ENCODE results near the gene ARHGAP6. TPM values are rescaled to one million over a fixed set of nuclear protein-coding genes. Genes with fewer than 3 reads are reported as not detected.
A peak's percentile ranks its signal among the peaks of the same experiment; 100 is the strongest.

Gene ARHGAP6
- total RNA-seq, 1 donor from 2014 or later = 4.9 TPM

DNA sequence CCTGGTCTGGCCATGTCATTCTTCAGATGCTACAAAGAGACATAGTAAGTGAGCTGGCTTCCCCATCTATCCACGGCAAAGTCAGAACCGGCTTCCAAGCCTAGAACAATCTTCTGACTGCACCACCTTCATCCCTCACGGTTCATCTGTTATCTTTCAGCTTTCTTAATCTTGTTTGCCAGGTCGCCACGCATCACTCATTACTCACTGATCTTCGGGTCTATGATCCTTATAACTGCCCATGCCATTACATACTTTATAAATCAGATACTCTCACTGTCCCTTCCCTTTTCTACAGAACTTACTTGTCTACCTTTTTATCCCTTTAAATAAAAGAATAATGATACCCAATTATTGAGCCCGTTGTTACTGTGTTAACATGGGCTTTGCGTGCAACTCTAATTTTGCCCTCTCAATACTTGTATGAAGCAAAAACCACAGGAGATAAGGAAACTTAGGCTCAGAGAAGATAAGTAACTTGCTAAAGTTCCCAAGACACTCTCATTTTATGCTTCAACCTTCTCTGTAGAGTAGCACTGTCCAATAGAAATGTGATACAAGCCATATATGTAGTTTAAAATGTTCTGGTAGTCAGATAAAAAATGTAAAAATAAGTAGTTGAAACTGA lies 200.8 kb downstream of the ARHGAP6 start:
- no peak overlapping the region for H3K4me3 ChIP-seq (ENCODE audit: low read depth, low read length)
- DNase-seq (ENCODE audit: low read depth) = no peak
- TF ChIP-seq, protein P1, sequence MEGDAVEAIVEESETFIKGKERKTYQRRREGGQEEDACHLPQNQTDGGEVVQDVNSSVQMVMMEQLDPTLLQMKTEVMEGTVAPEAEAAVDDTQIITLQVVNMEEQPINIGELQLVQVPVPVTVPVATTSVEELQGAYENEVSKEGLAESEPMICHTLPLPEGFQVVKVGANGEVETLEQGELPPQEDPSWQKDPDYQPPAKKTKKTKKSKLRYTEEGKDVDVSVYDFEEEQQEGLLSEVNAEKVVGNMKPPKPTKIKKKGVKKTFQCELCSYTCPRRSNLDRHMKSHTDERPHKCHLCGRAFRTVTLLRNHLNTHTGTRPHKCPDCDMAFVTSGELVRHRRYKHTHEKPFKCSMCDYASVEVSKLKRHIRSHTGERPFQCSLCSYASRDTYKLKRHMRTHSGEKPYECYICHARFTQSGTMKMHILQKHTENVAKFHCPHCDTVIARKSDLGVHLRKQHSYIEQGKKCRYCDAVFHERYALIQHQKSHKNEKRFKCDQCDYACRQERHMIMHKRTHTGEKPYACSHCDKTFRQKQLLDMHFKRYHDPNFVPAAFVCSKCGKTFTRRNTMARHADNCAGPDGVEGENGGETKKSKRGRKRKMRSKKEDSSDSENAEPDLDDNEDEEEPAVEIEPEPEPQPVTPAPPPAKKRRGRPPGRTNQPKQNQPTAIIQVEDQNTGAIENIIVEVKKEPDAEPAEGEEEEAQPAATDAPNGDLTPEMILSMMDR (conservative IDR thresholded peaks at IDR 0.05; ENCODE audit: low read depth, low read length) = no peak

DNA sequence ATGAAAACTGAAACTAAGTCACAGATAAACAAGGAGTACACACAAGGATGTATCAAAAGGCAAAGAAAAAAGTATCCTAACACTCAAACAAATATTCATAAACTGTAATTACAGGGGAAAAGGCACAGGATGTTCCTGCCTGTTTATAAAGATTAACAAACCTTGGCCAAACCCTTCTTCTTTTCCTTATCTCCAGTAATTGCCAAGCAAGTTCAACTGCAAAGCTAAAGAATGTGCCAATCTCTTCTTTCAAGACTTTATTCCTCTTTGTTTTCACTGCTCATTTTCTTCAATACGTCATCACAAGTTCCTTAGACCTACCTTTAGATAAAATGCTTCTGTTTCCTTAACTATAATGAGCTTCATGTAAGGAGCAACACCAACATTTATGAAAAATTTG lies 201.3 kb downstream of the ARHGAP6 start:
- TF ChIP-seq, protein P1 (conservative IDR thresholded peaks at IDR 0.05; ENCODE audit: low read depth, low read length) = no peak

DNA sequence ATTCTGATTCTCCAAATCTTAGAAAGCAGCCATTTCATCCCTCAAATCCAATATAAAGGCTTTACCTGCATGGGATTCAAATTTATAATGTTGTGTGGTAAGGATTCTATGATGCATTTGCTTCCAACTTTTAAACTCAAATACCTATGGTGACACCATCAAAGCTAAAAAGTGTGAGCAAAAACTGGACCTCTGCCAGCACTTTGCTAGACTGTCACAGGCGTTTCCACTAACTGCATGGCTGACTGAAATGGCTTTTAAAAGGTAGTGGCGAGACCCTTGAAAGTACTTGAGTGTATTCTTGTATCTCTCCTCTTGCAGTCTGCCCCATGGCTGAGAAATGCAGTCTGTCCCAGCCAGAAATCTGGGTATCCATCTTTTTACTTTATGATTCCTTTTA lies 203.1 kb downstream of the ARHGAP6 start:
- DNase-seq (ENCODE audit: low read depth) = no peak
- TF ChIP-seq, protein P1 (conservative IDR thresholded peaks at IDR 0.05; ENCODE audit: low read depth, low read length) = no peak
- no peak overlapping the region for H3K4me3 ChIP-seq (ENCODE audit: low read depth, low read length)

More for the DNA sequence above, 201.3 kb downstream of the ARHGAP6 start:
- no peak for DNase-seq (ENCODE audit: low read depth)
- no peak overlapping the region for H3K4me3 ChIP-seq (ENCODE audit: low read depth, low read length)

DNA sequence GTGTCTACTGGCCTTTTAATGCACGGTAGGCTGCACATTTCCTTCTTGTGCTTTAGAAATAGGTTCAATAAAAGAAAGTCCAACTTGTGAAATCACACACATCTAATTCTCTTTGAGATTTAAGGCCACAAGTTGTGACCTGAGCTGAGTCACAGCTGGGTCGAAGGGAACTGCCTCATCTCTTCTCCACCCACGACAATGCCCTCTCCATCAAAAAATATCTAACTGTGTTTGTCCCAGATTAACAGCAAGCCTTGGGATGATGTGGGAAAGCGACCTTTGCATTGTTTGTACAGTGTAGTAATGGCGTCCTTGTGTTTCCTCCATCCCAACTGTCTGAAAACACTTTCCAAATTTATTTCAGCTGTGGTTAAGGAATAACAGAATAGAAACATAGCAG lies 203.6 kb downstream of the ARHGAP6 start:
- no peak for DNase-seq (ENCODE audit: low read depth)
- no peak overlapping the region for H3K4me3 ChIP-seq (ENCODE audit: low read depth, low read length)
- TF ChIP-seq, protein P1 (conservative IDR thresholded peaks at IDR 0.05; ENCODE audit: low read depth, low read length) = no peak

DNA sequence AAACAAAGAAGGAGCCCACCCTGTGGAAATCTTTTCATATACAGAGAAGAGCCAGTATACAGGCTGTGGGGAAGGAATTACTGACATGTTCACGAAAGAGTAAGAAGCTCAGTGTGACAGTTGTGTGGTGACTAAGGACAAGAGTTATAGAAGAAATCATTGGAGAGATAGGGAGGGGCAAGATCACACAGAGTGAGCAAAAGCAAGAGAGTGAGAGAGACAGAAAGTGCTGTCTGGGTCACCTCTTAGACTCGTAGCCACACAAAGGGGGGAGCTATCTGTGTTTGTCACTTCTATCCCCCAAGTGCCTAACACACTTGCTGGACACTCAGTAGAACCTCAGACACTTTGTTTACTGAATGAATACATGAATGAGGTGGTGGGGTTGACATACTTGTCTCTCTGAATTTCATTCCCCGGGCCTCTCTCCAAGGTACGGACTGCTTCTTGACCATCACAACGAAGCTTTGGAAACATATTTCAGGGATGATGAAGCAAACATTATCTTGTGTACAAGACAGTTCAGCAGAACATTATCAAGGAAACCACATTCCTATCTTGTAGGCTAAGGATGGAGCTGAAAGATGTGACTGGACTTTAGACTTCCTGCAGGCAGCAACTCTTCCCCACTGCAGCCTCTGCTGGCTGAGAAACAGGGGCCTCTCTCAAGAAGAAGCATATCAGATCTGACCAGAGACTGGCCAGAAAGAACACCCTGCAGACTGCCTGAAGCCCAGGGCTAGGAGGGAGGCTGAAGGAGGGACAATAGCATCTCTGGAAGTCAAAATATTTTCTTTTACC lies 204.3 kb downstream of the ARHGAP6 start:
- no peak for DNase-seq (ENCODE audit: low read depth)
- TF ChIP-seq, protein P1 (conservative IDR thresholded peaks at IDR 0.05; ENCODE audit: low read depth, low read length) = no peak
- H3K4me3 ChIP-seq (ENCODE audit: low read depth, low read length) = no peak overlapping the region

DNA sequence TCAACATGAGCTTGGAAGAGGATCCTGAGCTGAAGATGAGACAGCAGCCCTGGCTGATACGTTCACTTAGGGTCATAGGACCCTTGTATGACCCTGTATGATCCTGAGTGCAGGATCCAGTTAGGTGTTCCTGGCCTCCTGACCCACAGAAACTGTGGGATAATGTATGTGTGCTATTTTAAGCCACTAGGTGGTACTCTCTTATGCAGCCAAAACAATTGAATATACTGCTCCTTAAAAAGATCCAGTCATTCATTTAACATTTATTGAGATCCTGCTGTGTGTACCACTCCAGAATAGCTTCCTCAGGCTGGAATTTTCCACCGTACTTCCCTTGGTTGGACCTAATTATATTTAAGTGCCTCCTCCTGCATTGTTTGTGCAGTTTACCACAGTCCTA lies 205.4 kb downstream of the ARHGAP6 start:
- no peak for DNase-seq (ENCODE audit: low read depth)
- TF ChIP-seq, protein P1 (conservative IDR thresholded peaks at IDR 0.05; ENCODE audit: low read depth, low read length) = peak; percentile 17
- H3K4me3 ChIP-seq (ENCODE audit: low read depth, low read length) = no peak overlapping the region

Data from epithelial cell of proximal tubule (primary cell).